GM15510 (cell line): ENCODE results near the gene SEC63.

Experiments used
- POLR2A ChIP-seq: IDR thresholded peaks from 3 replicates; pipeline ENCODE4 v1.6.1; 2011; ENCODE audit warnings: borderline replicate concordance; ENCODE audit not compliant: insufficient read length; ENCODE audit errors: extremely low read depth

Gene SEC63

DNA sequence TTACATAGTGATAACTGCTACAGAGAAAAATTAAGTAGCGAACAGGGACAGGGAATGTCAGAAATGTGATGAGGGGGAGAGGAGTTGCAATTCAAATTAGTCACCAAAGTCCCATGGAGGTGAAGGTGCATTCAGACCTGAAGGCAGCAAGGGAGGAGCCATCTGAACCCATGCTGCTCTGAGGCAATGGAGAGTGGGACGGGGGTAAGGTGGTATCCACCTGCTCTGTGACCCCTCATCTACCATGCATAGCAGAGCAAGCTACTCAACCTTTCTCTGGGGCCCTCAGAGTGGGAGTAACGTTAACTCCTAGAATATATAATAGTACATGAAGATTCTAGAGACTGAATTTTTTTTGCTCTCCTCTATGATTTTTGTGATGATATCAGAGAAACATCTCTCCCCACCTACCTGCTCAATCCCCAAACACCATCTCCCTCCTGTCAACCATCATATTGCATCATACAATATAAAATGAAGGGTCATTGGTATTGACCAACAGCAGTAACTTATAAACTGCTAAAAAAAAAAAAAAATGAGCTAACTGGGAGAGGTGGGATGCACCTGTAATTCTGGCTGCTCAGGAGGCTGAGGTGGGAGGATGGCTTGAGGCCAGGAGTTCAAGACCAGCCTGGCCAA is 117.3 kb downstream of the SEC63 start:
- TF ChIP-seq POLR2A, result no peak

DNA sequence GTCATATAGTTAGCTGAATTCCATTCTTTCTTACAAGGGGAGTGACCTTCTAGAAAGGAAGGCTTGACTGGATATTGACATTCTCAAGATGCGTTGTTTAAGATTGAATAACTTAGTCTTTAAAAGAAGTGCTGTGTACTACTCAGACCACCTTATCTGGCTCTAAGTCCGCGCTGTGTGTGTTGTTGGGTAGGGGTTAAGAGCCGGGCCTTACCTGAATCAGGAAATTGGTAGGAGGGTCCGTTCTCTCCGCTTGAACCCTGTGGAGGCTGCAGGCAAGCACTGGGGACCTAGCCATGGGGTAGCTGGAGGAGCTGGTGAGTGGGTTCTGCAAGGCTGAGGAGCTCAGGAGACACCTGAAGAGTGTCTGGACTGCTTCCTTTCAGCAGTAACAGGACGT is 124.9 kb downstream of the SEC63 start:
- no peak for TF ChIP-seq POLR2A

- no peak for TF ChIP-seq POLR2A
These were observed 125.6 kb downstream of the SEC63 start for GRCh38 chr6:107832151-107833056.

GRCh38 chr6:107830060-107830459 is 127.9 kb downstream of the SEC63 start:
- no peak for TF ChIP-seq POLR2A

DNA sequence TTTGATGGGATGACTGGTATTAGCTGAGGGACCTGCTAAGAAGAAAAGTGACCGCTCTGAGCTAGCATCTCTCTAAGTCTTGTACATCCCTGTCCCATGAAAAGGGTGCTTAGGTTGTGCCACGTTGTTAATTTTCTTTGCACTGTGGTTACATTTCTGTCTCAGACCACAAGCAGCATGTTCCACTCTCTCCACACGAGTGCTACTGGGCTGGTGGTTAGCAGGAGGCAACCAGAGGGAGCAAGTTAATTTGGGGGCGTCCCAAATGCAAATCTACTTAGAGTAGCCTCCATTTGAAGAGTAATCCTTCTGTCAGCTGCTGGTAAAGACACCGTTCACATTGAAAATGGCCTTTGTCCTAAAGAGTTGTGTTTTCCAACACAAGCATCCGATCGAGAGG is 130.5 kb downstream of the SEC63 start:
- no peak for TF ChIP-seq POLR2A

DNA sequence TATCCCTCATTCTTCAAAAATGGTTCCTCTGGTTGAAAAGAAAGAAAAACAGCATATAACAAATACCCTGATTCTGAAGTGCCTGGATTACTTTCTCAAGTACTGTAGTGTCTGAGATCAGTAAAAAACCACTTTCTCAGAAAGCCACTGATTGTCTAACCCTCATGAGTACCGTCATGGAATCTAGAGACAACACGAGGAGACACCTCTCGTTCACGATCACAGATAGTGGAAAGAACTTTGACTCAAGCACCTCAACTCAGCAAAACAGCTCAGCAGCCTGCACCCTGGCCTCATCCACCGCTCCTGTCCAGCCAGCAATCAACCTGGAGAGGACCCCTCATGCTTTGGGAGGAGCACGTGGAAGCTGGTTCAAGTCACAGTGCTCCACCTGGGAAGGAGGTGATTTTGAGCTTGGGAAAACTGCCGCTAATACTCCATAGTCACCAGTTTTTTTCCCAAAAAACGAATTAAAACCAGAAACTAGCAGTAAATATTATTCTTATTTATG is 134.9 kb downstream of the SEC63 start:
- no peak for TF ChIP-seq POLR2A

DNA sequence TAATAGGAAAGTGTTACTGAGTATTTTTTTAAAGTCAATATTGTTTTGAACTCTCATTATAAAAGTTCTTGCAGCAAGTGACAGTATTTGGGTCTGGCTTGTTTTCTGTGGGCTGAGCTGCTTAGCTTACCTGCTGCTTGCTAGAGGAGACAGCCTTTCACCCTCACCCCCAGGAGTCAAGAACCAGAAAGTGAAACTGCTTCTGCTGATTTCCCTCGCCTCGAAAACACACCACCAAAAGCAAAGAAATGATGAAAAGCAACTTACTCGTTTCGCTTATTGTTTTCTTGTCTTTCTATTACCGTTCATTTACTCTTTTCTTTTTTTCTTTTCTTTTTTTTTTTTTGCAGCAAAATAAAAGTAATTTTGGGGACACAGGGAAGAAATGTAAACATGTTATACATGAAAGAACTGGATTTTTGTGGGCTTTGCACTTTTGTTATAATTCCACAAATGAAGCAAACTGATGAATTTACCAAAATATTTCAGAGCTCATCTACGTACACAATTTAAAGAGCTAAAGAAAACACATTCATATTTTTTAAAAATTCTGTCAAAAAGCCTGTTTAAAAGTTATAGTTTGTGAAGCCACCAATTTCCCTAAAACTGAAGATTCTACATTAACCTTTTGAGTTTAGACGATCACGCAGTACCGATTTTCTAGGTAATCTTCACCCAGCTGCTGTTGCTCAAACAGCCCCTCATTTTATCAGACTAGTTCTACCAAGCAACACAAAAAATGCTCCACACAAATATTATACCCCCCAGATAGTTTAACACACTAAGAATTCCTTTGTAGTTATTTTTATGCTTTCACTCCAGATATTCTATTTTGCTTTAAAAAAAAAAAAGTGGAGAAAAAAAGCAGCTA is 135.6 kb downstream of the SEC63 start:
- TF ChIP-seq POLR2A, result no peak

DNA sequence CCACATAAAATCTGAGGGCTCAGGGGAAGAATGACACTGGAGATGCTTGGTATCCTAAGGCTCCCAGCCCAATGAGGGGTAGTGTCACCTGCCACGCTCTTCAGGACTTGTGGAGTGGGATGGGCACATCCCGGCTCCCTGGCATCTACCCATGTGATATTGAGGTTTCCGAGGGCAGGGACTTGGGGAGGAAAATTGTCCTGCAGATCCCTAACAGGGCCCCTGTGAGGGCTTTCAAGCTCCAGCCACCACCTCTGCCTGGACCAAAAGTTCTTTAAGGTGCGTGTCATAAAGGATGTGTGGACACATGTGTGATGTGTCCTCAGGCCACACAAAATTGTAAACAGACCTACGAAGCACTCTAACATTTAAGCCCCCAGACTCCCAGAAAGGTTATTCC is 136.4 kb downstream of the SEC63 start:
- TF ChIP-seq POLR2A, result no peak

DNA sequence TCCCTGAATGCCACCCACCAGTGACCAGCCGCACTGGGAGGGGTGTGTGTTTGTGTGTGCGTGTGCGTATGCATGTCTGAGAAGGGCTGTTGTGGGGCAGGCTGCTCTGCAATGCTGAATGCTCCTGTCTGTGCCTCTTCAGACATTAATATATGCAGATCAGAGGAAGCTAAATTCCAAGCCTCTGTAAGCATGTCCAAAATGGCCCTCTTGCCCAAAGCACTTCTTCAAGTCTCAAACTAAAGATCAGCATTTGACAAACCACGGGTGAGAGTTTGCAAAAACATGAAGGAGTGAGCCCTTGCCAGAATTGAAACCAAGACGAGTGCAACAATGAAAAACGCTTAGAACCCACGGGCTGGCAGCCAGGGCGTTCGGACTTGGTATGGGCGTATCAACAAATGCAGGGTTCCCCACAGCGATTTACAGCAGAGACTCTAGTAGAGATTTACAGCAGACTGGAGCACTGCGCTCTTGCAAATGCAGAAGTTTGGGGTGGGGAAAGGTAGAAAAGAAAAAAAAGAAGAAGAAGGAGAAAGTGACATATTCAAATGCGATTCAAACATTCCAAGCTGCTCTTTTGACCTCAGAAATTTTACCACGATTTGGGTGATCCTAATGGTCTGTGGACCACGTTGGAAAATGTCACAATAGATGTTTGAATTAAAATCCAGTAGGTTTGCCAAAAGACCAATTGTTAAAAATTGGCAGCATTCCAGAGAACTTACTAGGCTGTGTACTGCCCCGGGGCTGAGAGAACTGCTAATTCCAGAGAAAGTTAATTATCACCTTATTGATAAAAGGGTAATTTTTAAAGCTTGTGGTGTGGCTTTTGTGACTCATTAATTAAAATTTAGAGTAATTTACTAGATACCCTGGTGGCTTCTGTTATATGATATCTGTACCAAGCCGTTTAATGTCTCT is 137.4 kb downstream of the SEC63 start:
- no peak for TF ChIP-seq POLR2A

GRCh38 chr6:107819964-107820337 is 138.1 kb downstream of the SEC63 start:
- TF ChIP-seq POLR2A, result no peak

DNA sequence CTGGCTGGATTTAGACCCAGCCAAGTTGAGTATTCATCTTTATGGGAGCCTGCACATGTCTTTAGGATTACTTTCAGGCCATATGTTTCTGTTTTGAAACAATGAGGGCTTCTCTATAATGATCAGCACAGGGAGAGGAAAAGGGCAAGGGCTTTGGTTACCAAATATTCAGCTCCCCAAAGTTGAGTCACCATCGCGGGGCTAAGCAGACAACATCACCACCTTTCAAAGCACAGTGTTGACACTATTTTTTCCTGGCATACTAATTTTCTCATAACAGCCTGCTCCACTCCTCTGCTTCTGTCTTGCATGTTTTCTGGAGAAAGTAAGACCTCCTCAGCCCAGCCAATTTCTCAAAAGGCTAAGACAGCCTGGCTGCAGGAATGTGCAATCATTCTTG is 138.8 kb downstream of the SEC63 start:
- TF ChIP-seq POLR2A, result no peak

GRCh38 chr6:107818272-107818671 is 139.7 kb downstream of the SEC63 start:
- no peak for TF ChIP-seq POLR2A

DNA sequence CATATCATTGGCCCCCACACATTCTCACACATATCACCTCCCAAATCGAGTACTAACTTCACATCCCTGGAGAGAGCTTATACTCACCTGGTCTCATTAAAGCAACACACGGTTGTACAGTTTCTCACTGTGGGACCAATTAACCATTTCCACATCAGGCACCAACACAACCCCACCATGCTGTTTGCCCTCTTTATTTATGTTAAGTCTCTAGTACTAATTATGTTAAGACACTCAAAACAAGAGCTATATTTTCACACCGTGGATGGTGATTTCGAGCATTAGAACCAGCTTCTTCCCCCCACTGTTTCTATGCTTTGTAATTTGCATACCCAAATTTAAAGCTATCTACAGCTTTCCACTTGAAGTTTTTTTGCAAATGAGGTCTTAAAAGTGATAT is 140.2 kb downstream of the SEC63 start:
- TF ChIP-seq POLR2A, result no peak
